K562 (cell line): ENCODE measurements around the gene PPP1R15B. TPM values are rescaled to one million over a fixed set of nuclear protein-coding genes. Genes with fewer than 3 reads are reported as not detected.

Experiments
- ATAC-seq: fragments of 200-7000 bp; cut with Tn5 transposase; 3 replicates; pipeline ENCODE4 v1.9.1; 2020; ENCODE audit warnings: moderate library complexity
- BruUV-seq: library from RNA; stranded (reverse); fragments of 400-500 nt; replicated peaks from 2 replicates; lab custom pipeline; 2021; lab: Mats Ljungman, UMichigan
- CTCF ChIA-PET: fragments of 300-600 bp; formaldehyde crosslinking; extraction: SDS; loops from one replicate; lab custom pipeline; 2021; ENCODE audit warnings: low intra/inter-chr PET ratio; lab: Yijun Ruan, JAX
- POLR2A ChIA-PET: fragments of 300-600, 350-650 bp; sonication (Branson Sonifier 250); formaldehyde crosslinking; extraction: SDS; loops from one replicate; lab custom pipeline; 2021; ENCODE audit warnings: antibody characterized with exemption, inconsistent platforms; lab: Yijun Ruan, JAX
- DNase-seq, 4 experiments: peaks; one replicate each; pipeline versions ENCODE4 v3.0.0 to v3.0.0-alpha.2; 2011 to 2018; ENCODE audit warnings: low spot score in 3 of 4, mixed read lengths in 3 of 4; ENCODE audit errors: extremely low read depth in 1 of 4
- FAIRE-seq: peaks from 2 replicates; lab custom pipeline; 2011; peaks lifted over from hg19 to GRCh38; lab: Jason Lieb, UNC
- H2AFZ ChIP-seq: 2 replicates; pipeline ENCODE4 v1.6.0; 2011; ENCODE audit warnings: low read depth, low read length, control low read depth, inconsistent platforms
- H3K27ac ChIP-seq: fragments of 200-600 bp; 3 replicates; pipeline ENCODE4 v1.8.0; 2011; ENCODE audit warnings: low read depth, mild to moderate bottlenecking, control low read depth, inconsistent platforms, low read length, moderate library complexity, mixed read lengths; ENCODE audit errors: extremely low read depth
- H3K27me3 ChIP-seq, 2 experiments: fragments of 300-600 bp in 1 of 2; 2 replicates in 1 of 2; 3 replicates in 1 of 2; pipeline versions ENCODE4 v1.6.0 to v1.8.0; 2011; ENCODE audit warnings: inconsistent platforms in 2 of 2, low read length in 2 of 2, mild to moderate bottlenecking in 1 of 2, mixed read lengths in 1 of 2, moderate library complexity in 1 of 2; ENCODE audit not compliant: control insufficient read depth in 2 of 2, insufficient read depth in 2 of 2
- H3K36me3 ChIP-seq: fragments of 300-600 bp; 3 replicates; pipeline ENCODE4 v1.8.0; 2011; ENCODE audit warnings: mild to moderate bottlenecking, low read length, inconsistent platforms; ENCODE audit not compliant: control insufficient read depth, insufficient read depth
- H3K4me1 ChIP-seq, 2 experiments: fragments of 200-600 bp in 1 of 2; replicated peaks in 1 of 2; 2 replicates in 1 of 2; 3 replicates in 1 of 2; pipeline versions ENCODE4 v1.5.1 to v1.8.0; 2011; ENCODE audit warnings: inconsistent platforms in 2 of 2, low read length in 2 of 2, mild to moderate bottlenecking in 1 of 2, mixed read lengths in 1 of 2, moderate library complexity in 1 of 2; ENCODE audit not compliant: control insufficient read depth in 2 of 2, insufficient read depth in 2 of 2
- H3K4me2 ChIP-seq: 2 replicates; pipeline ENCODE4 v1.6.1; 2011; ENCODE audit warnings: low read length, control low read depth, inconsistent platforms, mixed read lengths; ENCODE audit not compliant: insufficient read depth
- H3K4me3 ChIP-seq: fragments of 200-600 bp; sonication (generic), shearing (Covaris generic); 2 replicates; pipeline ENCODE4 v1.5.1; 2016; ENCODE audit warnings: control low read depth, inconsistent platforms
- H3K79me2 ChIP-seq: fragments of 200-600 bp; 3 replicates; pipeline ENCODE4 v1.8.0; 2011; ENCODE audit warnings: low read length, inconsistent platforms; ENCODE audit not compliant: control insufficient read depth, insufficient read depth
- H3K9ac ChIP-seq, 2 experiments: 2 replicates each; pipeline versions ENCODE4 v1.6.0 to v1.6.1; 2011; ENCODE audit warnings: low read depth in 2 of 2, low read length in 2 of 2, control low read depth in 1 of 2, inconsistent platforms in 1 of 2, mild to moderate bottlenecking in 1 of 2, mixed read lengths in 1 of 2; ENCODE audit not compliant: insufficient read depth in 1 of 2
- H3K9me1 ChIP-seq: one replicate; pipeline ENCODE4 v1.6.0; 2011; ENCODE audit warnings: inconsistent platforms, mild to moderate bottlenecking, low read length, moderate library complexity; ENCODE audit not compliant: control insufficient read depth, insufficient read depth
- H3K9me3 ChIP-seq: replicated peaks from 2 replicates; pipeline ENCODE4 v1.5.1; 2011; ENCODE audit warnings: low read depth, low read length, inconsistent platforms; ENCODE audit not compliant: control insufficient read depth, insufficient read depth
- H4K20me1 ChIP-seq: replicated peaks from 2 replicates; pipeline ENCODE4 v1.6.1; 2011; ENCODE audit warnings: low read length, inconsistent platforms, mixed read lengths; ENCODE audit not compliant: control insufficient read depth, insufficient read depth
- ARID1B ChIP-seq: fragments of 450-650 bp; IDR thresholded peaks from 2 replicates; pipeline ENCODE4 v1.6.1; 2016; ENCODE audit warnings: antibody characterized with exemption, mild to moderate bottlenecking, inconsistent platforms
- ASH1L ChIP-seq: fragments of 450-650 bp; IDR thresholded peaks from 2 replicates; pipeline ENCODE4 v1.6.1; 2018; ENCODE audit warnings: borderline replicate concordance, mild to moderate bottlenecking, low read depth; ENCODE audit not compliant: partially characterized antibody
- GMEB1 ChIP-seq: fragments of 250-450 bp; sonication (Bioruptor Pico); IDR thresholded peaks from 2 replicates; pipeline ENCODE4 v1.4.0; 2020; ENCODE audit warnings: mild to moderate bottlenecking
- HNRNPH1 ChIP-seq: fragments of 200-400 bp; formaldehyde crosslinking; optimal IDR thresholded peaks from 2 replicates; pipeline ENCODE3; 2017; ENCODE audit warnings: low read depth, mild to moderate bottlenecking, low read length, moderate library complexity
- JUNB ChIP-seq: fragments of 450-650 bp; formaldehyde crosslinking; conservative IDR thresholded peaks from 2 replicates; pipeline ENCODE4 v1.4.0; 2020; ENCODE audit warnings: mild to moderate bottlenecking
- NRF1 ChIP-seq, 2 experiments: fragments of 450-650 bp; IDR thresholded peaks in 1 of 2; conservative IDR thresholded peaks in 1 of 2; 2 replicates each; pipeline ENCODE4 v1.6.1; 2014; ENCODE audit warnings: mild to moderate bottlenecking in 2 of 2
- RERE ChIP-seq: sonication (generic); formaldehyde crosslinking; IDR thresholded peaks from 2 replicates; pipeline ENCODE4 v1.8.0; 2023; ENCODE audit warnings: missing genetic modification reagents, mild to moderate bottlenecking, borderline replicate concordance
- WGBS: fragments of 100-300 bp; shearing (Covaris generic); methylation state at CpG from one replicate; pipeline ENCODE4 v1.1.6; 2016; ENCODE audit warnings: low coverage, mixed read lengths; ENCODE audit not compliant: insufficient coverage; ENCODE audit errors: missing lambda C conversion rate; 5-methylcytosine and 5-hydroxymethylcytosine counted together
- in situ Hi-C: fragments of 300-500 bp; cut with MboI; formaldehyde crosslinking; loops from 4 replicates; pipeline ENCODE4 v1.15.0; 2018; ENCODE audit warnings: inconsistent platforms, mixed read lengths
- intact Hi-C: fragments of 100-400 bp; cut with micrococcal nuclease; formaldehyde crosslinking; loops from 2 replicates; pipeline ENCODE4 v1.14.2; 2022
- polyA plus RNA-seq, 8 experiments: library from polyadenylated mRNA; depleted of rRNA in 4 of 8; stranded (reverse) in 5 of 8; unstranded in 3 of 8; fragments of >200 nt; fragmentation: Nextera tagmentation in 2 of 8; fragmentation: Illumina TruSeq in 1 of 8; extraction: Ambion mirVana in 2 of 8; extraction: Trizol in 1 of 8; gene quantifications; 2 replicates each; pipeline versions ENCODE4 v1.2.1 to v1.2.3, GENCODE V29; 2011 to 2014; ENCODE audit warnings: inconsistent platforms in 1 of 8, missing spikeins in 1 of 8
- total RNA-seq, 7 experiments: library from RNA; depleted of rRNA in 6 of 7; stranded (reverse); fragments of >200 nt in 6 of 7; fragmentation: Illumina TruSeq in 2 of 7; extraction: Trizol in 2 of 7; gene quantifications; 2 replicates each; pipeline versions ENCODE4 v1.2.1 to v1.2.3, GENCODE V29; 2011 to 2021; ENCODE audit warnings: low replicate concordance in 1 of 7
- TF ChIP-seq, protein P1 (sequence below): fragments of 250-450 bp; sonication (Bioruptor Pico); IDR thresholded peaks from 2 replicates; pipeline ENCODE4 v1.4.0; 2020; ENCODE audit warnings: borderline replicate concordance
- TF ChIP-seq, protein P2 (sequence below): fragments of 450-650 bp; conservative IDR thresholded peaks from 2 replicates; pipeline ENCODE4 v1.6.1; 2016; ENCODE audit warnings: missing genetic modification characterization, low read depth, mild to moderate bottlenecking, missing compliant biosample characterization, moderate library complexity

The PPP1R15B gene
- total and polyA plus RNA-seq, 9 of the 15 experiments (the other 6 are each of a cell fraction or from before 2014, with no cell fraction given) = 17.0 to 48.1 (median 30.8) TPM

GRCh38 chr1:204434116-204434755 is 22.6 kb upstream of the PPP1R15B start:
- Histone ChIP-seq H4K20me1 (peaks cover 7% of the 10 kb centered on the region; the same call in 1 of the 2 replicates), H3K27ac (no peak overlapping the region), H3K27me3 (peaks cover 33 to 49% of the 10 kb centered on the region in 2 experiments), H3K36me3 (no peaks in the 10 kb centered on the region), H3K79me2 (no peaks in the 10 kb centered on the region), H3K4me3 (no peak overlapping the region), H3K4me2 (no peak overlapping the region), H2AFZ (no peak overlapping the region), H3K9ac (peak overlapping the region in 1 of 2 experiments; percentile 53; a peak in 1 of 4 replicates), H3K4me1 (peaks cover 0 to 4% of the 10 kb centered on the region in 2 experiments; a peak in 4 of 5 replicates), H3K9me3 (no peaks in the 10 kb centered on the region), H3K9me1 (no peaks in the 10 kb centered on the region)
- in situ Hi-C loops (loop anchor here (10.0 kb wide), 1 partner anchor 371 kb away; no protein-coding TSS in a partner anchor), intact Hi-C loops (no loop called here)
- no peak for DNase-seq
- WGBS = 17% methylated on average over 9 of the region's 9 CpGs
- POLR2A ChIA-PET = interaction anchor here (1.0 to 1.1 kb wide), 2 partner anchors 10 to 14 kb away, joined by 3 read pairs; no protein-coding TSS in a partner anchor
- no peak for FAIRE-seq
- CTCF ChIA-PET = interaction anchor here (3.6 kb wide), 1 partner anchor 69 kb away, joined by 28 read pairs; no protein-coding TSS in a partner anchor
- no peak for ATAC-seq
- no TSS peak for BruUV-seq
- TF ChIP-seq HNRNPH1 = no peak
- TF ChIP-seq RERE (CRISPR knock-in tag) = no peak
- TF ChIP-seq, protein P1, sequence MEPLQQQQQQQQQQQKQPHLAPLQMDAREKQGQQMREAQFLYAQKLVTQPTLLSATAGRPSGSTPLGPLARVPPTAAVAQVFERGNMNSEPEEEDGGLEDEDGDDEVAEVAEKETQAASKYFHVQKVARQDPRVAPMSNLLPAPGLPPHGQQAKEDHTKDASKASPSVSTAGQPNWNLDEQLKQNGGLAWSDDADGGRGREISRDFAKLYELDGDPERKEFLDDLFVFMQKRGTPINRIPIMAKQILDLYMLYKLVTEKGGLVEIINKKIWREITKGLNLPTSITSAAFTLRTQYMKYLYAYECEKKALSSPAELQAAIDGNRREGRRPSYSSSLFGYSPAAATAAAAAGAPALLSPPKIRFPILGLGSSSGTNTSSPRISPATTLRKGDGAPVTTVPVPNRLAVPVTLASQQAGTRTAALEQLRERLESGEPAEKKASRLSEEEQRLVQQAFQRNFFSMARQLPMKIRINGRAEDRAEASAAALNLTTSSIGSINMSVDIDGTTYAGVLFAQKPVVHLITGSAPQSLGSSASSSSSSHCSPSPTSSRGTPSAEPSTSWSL (CRISPR knock-in tag) = no peak
- peak; percentile 69 to 78 for TF ChIP-seq NRF1 (conservative IDR thresholded peaks at IDR 0.05 in 1 of 2, IDR thresholded peaks at IDR 0.05 in 1 of 2)
- no peak for TF ChIP-seq ASH1L
- no peak for TF ChIP-seq JUNB (CRISPR knock-in tag)
- peak; percentile 36; the same call in 1 of the 2 replicates for TF ChIP-seq GMEB1 (CRISPR knock-in tag)
- TF ChIP-seq, protein P2, sequence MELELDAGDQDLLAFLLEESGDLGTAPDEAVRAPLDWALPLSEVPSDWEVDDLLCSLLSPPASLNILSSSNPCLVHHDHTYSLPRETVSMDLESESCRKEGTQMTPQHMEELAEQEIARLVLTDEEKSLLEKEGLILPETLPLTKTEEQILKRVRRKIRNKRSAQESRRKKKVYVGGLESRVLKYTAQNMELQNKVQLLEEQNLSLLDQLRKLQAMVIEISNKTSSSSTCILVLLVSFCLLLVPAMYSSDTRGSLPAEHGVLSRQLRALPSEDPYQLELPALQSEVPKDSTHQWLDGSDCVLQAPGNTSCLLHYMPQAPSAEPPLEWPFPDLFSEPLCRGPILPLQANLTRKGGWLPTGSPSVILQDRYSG (tag) = no peak
- TF ChIP-seq ARID1B = no peak
